ENCODE data around the gene TMEM185A.
"Not testable (repeated sequence)": the region's sequence is repeated elsewhere in the genome, so short reads cannot be mapped to it uniquely, and the experiment has no call there.

TMEM185A gene

DNA sequence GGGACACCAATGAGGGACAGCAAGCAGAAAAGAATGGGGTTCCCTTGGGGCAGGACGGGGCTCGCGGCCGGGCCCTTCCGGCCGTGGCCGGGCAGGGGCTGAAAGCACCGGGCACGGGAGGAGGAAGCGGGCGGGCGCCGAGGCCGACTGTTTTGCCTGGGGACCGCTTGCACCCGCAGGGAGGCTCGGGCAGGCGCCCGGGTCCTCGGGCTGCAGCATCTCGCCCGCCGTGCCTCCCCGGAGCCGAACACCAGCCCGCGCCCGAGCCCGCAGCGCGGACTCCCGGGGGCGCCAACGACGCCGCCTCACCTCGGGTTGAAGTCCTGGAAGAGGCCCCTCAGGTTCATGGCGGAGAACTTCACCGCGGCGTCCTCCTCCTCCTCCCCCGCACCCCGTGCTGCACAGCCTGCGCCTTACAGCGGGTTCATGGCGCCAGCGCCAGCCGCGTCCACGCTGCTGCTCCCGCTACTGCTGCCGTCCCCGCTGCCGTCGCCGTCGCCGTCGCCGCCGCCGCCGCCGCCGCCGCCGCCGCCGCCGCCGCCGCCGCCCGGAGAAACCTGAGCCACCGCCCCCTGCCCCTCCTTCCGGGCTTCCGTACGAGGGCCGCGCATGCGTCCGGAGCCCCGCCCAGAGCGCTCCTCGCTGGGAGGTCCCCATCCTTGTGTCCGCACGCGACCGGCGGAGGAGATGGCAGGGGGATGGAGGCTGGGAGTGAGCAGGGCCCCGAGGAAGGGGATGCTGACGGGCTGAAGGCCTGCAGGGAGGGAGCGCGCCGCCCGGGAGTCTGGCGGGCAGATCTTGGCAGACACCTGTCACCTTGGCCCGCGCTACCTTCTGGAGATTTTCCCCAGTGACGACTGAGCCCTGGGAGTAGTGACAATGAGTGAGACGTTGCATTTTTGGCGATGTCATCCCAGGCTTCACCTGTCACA lies at the start of gene TMEM185A:
Gene TMEM185A (minus strand): TSS at position 559 of the 932 bp plus-strand sequence. CDS start 212 bp downstream, at position 347.
- Mint-ChIP-seq H3K27ac (peak within 1 kb of the TSS; percentile 87), H3K9me3 (no peaks in the 10 kb centered on the region), H3K4me3 (peak within 1 kb of the TSS; percentile 92), H3K4me1 (ENCODE audit: low read depth) (peaks cover 27% of the 10 kb centered on the region), H3K27me3 (peaks cover 7% of the 10 kb centered on the region), H3K36me3 (ENCODE audit: low read depth) (peaks cover 6% of the 10 kb centered on the region)
- intact Hi-C loops (cut with micrococcal nuclease) = no loop called here

DNA sequence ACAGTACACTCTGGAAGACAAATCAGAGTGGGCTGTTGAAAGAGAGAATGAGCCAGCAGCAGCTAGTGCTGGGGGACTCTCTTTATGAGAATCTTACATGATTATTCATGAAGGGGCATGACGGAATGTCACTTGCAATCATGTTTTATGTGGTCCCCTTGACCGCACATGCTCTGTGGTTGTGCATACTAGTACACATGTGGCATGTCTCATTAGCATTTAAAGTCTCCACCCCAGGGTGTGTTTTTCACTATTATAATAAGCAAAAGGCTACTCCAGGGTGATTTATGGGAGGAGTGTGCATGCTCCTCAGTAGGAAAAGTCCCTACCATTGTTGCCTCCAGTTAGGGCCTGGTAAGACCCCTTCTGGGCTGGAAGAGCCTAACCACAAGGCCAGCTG lies 49.6 kb upstream of the TMEM185A start:
- no peaks in the 10 kb centered on the region for H3K9me3 Mint-ChIP-seq
- intact Hi-C loops (cut with micrococcal nuclease) = no loop called here
- H3K4me3 Mint-ChIP-seq = no peak overlapping the region
- no peaks in the 10 kb centered on the region for H3K4me1 Mint-ChIP-seq (ENCODE audit: low read depth)
- H3K36me3 Mint-ChIP-seq (ENCODE audit: low read depth) = no peaks in the 10 kb centered on the region
- H3K27me3 Mint-ChIP-seq = no peaks in the 10 kb centered on the region
- no peak overlapping the region for H3K27ac Mint-ChIP-seq

- H3K9me3 Mint-ChIP-seq; H3K4me3 Mint-ChIP-seq; H3K27ac Mint-ChIP-seq; H3K4me1 Mint-ChIP-seq (ENCODE audit: low read depth); H3K36me3 Mint-ChIP-seq (ENCODE audit: low read depth); H3K27me3 Mint-ChIP-seq; intact Hi-C loops (cut with micrococcal nuclease): not testable (repeated sequence)
Measured at GRCh38 chrX:149679164-149679678, 47.6 kb upstream of the TMEM185A start.

DNA sequence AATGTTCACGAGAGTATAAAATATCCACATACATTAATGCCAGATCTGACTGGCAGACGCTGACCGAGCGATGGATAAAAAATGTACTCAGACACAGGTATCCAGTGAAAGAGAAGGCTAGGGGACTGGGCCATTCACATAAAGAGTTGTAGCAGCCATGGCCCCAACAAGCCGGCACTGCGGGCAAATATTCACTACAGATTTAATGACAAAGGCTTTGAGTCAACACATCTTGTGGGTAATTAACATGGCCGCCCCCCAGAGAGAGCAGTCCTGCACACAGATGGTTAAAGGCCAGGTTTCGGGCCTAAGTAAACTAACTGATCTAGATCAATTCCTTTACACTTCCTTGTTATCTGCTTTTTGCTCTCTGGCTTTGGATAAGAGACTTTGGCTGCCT lies 44.0 kb upstream of the TMEM185A start:
- intact Hi-C loops (cut with micrococcal nuclease); H3K27ac Mint-ChIP-seq; H3K27me3 Mint-ChIP-seq; H3K4me1 Mint-ChIP-seq (ENCODE audit: low read depth); H3K9me3 Mint-ChIP-seq; H3K4me3 Mint-ChIP-seq; H3K36me3 Mint-ChIP-seq (ENCODE audit: low read depth): not testable (repeated sequence)

GRCh38 chrX:149675088-149675487 lies 43.5 kb upstream of the TMEM185A start:
- H3K4me1 Mint-ChIP-seq (ENCODE audit: low read depth); H3K4me3 Mint-ChIP-seq; H3K36me3 Mint-ChIP-seq (ENCODE audit: low read depth); H3K27me3 Mint-ChIP-seq; intact Hi-C loops (cut with micrococcal nuclease); H3K9me3 Mint-ChIP-seq; H3K27ac Mint-ChIP-seq: not testable (repeated sequence)

- H3K27me3 Mint-ChIP-seq; H3K4me1 Mint-ChIP-seq (ENCODE audit: low read depth); H3K4me3 Mint-ChIP-seq; H3K9me3 Mint-ChIP-seq; H3K27ac Mint-ChIP-seq; H3K36me3 Mint-ChIP-seq (ENCODE audit: low read depth); intact Hi-C loops (cut with micrococcal nuclease): not testable (repeated sequence)
Measured at GRCh38 chrX:149660613-149661012, 29.0 kb upstream of the TMEM185A start.

GRCh38 chrX:149656260-149656884 lies 24.8 kb upstream of the TMEM185A start:
- intact Hi-C loops (cut with micrococcal nuclease); H3K9me3 Mint-ChIP-seq; H3K27me3 Mint-ChIP-seq; H3K4me3 Mint-ChIP-seq; H3K27ac Mint-ChIP-seq; H3K4me1 Mint-ChIP-seq (ENCODE audit: low read depth); H3K36me3 Mint-ChIP-seq (ENCODE audit: low read depth): not testable (repeated sequence)

DNA sequence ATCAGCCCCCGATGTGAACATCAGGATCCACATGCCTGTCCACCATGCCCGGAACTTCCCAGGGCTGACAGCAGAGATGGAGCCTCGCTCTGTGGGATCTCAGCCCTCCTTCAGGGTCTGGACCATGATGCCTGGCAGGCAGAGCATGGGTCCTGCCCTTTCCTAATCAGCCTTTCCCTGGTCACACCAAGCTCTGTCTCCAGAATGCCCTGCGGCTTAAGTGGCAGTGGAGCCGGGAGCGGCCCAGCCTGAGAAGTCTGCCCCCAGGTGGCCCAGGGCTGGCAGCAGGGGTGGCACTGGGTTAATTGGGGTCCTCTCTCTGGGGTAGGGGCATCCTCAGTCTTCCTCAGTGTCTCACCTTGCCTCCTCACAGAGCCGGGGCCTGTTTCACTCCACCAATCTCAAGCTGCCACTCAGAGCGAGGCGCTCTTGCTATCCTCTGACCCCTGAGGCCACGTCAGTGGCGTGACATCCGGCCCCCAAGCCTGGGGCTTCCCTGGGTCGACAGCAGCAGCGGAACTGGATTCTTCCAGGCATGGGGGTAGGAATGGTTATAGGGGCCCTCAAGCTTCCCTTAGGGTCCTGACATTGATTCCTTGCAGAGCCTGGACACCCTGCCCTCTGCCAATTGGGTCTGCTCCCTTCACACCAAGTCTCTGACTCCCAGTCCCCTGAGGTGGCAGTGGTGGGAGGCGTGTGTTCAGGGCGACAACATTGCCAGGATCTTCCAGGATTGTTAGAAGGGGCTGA lies 20.8 kb upstream of the TMEM185A start:
- Mint-ChIP-seq H3K4me3 (no peak overlapping the region), H3K36me3 (ENCODE audit: low read depth) (no peaks in the 10 kb centered on the region), H3K27me3 (no peaks in the 10 kb centered on the region), H3K27ac (no peak overlapping the region), H3K9me3 (no peaks in the 10 kb centered on the region), H3K4me1 (ENCODE audit: low read depth) (no peaks in the 10 kb centered on the region)
- intact Hi-C loops (cut with micrococcal nuclease) = no loop called here

- Mint-ChIP-seq H3K4me3 (no peak overlapping the region), H3K27me3 (peaks cover 5% of the 10 kb centered on the region), H3K36me3 (ENCODE audit: low read depth) (no peaks in the 10 kb centered on the region)
Measured at GRCh38 chrX:149650162-149650561, 18.6 kb upstream of the TMEM185A start.

GRCh38 chrX:149648932-149649331 lies 17.3 kb upstream of the TMEM185A start:
- no peaks in the 10 kb centered on the region for H3K4me1 Mint-ChIP-seq (ENCODE audit: low read depth)
- H3K27ac Mint-ChIP-seq = no peak overlapping the region
- no peaks in the 10 kb centered on the region for H3K9me3 Mint-ChIP-seq
- H3K27me3 Mint-ChIP-seq = peaks cover 5% of the 10 kb centered on the region
- H3K36me3 Mint-ChIP-seq (ENCODE audit: low read depth) = no peaks in the 10 kb centered on the region
- intact Hi-C loops (cut with micrococcal nuclease) = no loop called here
- no peak overlapping the region for H3K4me3 Mint-ChIP-seq

More at GRCh38 chrX:149650162-149650561, 18.6 kb upstream of the TMEM185A start:
- intact Hi-C loops (cut with micrococcal nuclease) = no loop called here
- no peaks in the 10 kb centered on the region for H3K9me3 Mint-ChIP-seq
- H3K27ac Mint-ChIP-seq = no peak overlapping the region
- no peaks in the 10 kb centered on the region for H3K4me1 Mint-ChIP-seq (ENCODE audit: low read depth)

DNA sequence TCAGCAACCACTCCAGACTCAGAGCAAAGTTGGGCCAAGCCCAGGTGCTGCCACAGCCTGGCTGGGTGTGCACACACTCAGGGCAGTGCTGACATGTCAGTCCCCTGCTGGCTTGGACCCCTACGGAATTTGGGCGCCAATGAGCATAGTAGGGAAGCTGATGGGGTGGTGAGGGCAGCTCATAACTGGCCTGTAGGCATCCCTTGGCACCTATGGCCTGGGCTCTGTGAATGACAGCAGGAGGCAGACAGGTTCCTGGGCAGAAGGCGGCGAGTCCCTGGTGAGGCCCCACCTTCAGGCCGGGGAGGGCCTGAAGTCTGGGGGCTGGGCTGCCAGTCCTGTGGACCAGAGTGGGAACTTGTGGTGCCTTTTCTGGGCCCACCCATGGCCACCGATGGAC lies 15.9 kb upstream of the TMEM185A start:
- no peak overlapping the region for H3K27ac Mint-ChIP-seq
- no peaks in the 10 kb centered on the region for H3K36me3 Mint-ChIP-seq (ENCODE audit: low read depth)
- H3K9me3 Mint-ChIP-seq = no peaks in the 10 kb centered on the region
- no peak overlapping the region for H3K4me3 Mint-ChIP-seq
- intact Hi-C loops (cut with micrococcal nuclease) = no loop called here
- no peaks in the 10 kb centered on the region for H3K4me1 Mint-ChIP-seq (ENCODE audit: low read depth)
- peaks cover 5% of the 10 kb centered on the region for H3K27me3 Mint-ChIP-seq

GRCh38 chrX:149643496-149643895 lies 11.9 kb upstream of the TMEM185A start:
- intact Hi-C loops (cut with micrococcal nuclease) = no loop called here
- no peaks in the 10 kb centered on the region for H3K36me3 Mint-ChIP-seq (ENCODE audit: low read depth)
- peaks cover 5% of the 10 kb centered on the region for H3K27me3 Mint-ChIP-seq
- no peaks in the 10 kb centered on the region for H3K9me3 Mint-ChIP-seq
- H3K27ac Mint-ChIP-seq = no peak overlapping the region
- H3K4me1 Mint-ChIP-seq (ENCODE audit: low read depth) = no peaks in the 10 kb centered on the region
- no peak overlapping the region for H3K4me3 Mint-ChIP-seq

GRCh38 chrX:149641835-149642234 lies 10.2 kb upstream of the TMEM185A start:
- H3K27me3 Mint-ChIP-seq = peaks cover 5% of the 10 kb centered on the region
- H3K4me3 Mint-ChIP-seq = no peak overlapping the region
- H3K36me3 Mint-ChIP-seq (ENCODE audit: low read depth) = no peaks in the 10 kb centered on the region
- intact Hi-C loops (cut with micrococcal nuclease) = no loop called here
- H3K4me1 Mint-ChIP-seq (ENCODE audit: low read depth) = no peaks in the 10 kb centered on the region
- no peak overlapping the region for H3K27ac Mint-ChIP-seq
- H3K9me3 Mint-ChIP-seq = no peaks in the 10 kb centered on the region

GRCh38 chrX:149641432-149641831 lies 9.8 kb upstream of the TMEM185A start:
- H3K4me3 Mint-ChIP-seq = no peak overlapping the region
- intact Hi-C loops (cut with micrococcal nuclease) = no loop called here
- H3K4me1 Mint-ChIP-seq (ENCODE audit: low read depth) = no peaks in the 10 kb centered on the region
- H3K9me3 Mint-ChIP-seq = no peaks in the 10 kb centered on the region
- H3K27me3 Mint-ChIP-seq = peaks cover 5% of the 10 kb centered on the region
- H3K27ac Mint-ChIP-seq = no peak overlapping the region
- H3K36me3 Mint-ChIP-seq (ENCODE audit: low read depth) = no peaks in the 10 kb centered on the region

Measured in dendritic cell treated with granulocyte-macrophage colony-stimulating factor and Interleukin-4, amounts not matched to agents 40 ng/mL and 50 ng/mL, for 4 days (primary cell).